ENCODE data around the gene SLC7A10.
"Not testable (repeated sequence)": the region's sequence is repeated elsewhere in the genome, so short reads cannot be mapped to it uniquely, and the experiment has no call there.

The SLC7A10 gene

DNA sequence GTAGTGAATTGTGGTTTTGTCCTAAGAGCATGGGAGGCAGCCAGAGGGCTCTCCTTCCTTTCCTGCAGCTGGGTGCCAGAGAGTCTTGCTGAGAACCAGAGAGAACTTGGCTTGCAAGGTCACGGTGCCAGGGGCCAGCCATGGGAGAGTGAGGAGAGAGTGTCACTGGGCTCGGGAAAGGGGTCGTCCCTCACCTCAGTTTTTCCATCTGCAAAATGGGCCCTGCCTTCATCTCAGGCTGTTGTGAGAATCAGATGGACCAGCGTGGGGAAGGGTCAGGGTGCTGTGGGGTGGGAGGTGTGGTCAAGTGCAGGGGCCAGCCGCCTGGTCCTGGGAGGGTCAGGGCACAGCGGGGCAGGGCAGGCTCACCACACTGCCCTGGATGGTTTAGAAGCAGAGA is 24.2 kb downstream of the SLC7A10 start:
- DNase-seq (ENCODE audit: low spot score), result no peak

DNA sequence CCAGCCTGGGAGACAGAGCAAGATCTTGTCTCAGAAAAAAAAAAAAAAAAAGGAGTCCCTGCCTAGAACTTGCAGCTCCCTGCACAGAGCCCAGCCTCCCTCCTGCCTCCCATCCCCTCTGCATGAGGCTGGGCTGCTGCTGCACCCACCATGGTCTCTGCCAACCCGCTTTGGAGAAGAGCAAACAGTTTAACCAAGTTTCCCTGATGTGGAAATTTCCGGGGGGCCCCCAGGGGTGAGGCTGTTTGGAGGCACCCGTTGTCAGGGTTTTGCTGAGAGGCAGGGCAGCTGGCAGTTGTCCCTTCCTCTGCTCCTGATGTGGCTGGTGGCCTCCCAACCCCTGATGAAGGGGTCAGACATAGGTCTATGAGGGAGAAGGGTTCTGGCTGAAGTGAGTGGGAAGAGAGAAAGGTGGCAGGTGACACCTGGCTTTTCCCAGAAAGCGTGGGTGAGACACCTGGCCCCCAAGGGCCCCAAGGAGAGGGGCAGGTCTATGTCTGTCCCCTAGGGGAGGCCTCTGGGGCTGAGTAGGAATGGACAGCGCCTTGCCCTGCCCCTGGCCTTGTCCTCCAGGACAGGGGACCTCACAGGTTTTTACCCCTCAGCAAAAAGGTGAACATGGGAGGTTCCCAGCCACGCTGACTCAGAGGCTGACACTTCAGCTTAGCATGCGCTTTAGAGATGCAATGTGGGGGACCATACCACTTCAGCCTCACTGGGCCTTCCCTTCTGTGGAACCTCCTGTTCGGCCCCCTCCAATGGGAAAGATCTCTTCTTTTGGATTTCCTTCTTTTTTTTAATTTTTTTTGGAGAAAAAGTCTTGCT is 26.0 kb downstream of the SLC7A10 start:
- no peak for DNase-seq (ENCODE audit: low spot score)

DNA sequence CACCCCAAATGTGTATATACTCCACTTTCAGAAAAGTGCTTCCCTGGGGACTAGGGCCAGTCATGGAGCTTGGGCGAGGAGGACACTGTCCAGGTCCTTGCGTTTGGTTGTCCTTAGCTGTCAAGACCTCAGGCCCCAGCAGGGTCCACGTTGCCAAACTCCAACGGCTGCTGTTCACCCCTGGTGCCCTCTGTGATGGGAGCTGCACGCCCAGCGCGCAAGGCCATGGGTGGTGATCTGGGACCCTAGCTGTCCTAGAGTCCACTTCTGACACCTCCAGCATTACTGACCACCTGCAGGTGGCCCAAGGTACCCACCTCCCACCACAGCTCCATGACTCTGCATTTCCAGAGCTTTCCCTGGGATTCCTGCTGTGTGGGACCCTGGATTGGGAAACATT is 27.5 kb downstream of the SLC7A10 start:
- DNase-seq (ENCODE audit: low spot score), result no peak

DNA sequence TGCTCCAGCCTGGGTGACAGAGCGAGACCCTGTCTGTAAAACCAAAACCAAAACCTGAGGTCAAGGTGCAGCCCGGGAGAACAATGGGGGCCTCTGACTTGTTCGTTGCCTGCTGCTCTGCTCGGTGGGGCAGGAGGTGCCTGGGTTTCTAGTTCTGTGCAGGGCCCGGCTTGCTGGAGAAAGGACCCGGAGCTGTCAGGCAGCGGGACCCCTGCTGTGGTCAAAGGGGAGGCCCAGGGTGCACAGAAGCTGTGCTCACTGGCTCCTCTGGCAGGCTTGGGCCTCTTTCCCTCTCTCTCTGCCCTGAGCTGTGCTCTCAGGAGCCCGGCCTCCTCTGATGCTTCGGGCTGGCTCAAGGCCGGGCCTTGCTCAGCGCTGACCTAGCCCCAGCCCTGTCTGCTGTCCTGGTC is 28.1 kb downstream of the SLC7A10 start:
- DNase-seq (ENCODE audit: low spot score), result no peak

DNA sequence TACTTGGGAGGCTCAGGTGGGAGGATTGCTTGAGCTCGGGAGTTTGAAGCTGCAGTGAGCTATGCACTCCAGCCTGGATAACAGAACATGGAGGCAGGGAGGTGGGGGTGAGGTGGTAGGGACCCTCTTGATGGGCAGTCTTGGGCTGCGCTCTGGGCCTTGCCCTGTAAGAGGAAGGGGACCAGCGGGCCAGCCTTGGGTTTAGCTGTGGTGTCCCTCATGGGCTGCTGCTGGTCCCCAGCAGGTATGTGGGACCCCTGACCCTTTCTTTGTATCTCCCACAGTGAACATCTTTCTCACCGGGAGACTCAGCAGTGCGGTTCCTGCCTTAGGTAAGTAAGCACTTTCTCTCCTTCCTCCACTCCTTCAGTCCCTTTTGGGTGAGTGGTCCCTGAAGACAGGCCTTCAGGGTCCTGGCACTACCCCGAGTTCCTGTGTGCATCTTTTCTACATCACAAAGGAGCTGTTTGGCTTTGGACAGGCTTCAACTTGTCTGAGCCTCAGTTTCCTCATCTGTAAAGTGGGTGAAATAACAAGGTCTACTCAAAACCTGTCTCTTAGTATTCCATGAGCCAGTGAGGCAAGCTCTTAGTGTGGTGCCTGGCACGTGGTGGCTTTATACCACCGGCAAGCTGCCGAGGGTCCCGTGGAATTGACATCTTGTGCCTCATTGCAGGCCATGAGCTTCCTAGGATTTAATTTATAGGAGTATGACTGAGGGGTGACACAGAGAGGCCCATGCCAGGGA is 29.0 kb downstream of the SLC7A10 start:
- no peak for DNase-seq (ENCODE audit: low spot score)

DNA sequence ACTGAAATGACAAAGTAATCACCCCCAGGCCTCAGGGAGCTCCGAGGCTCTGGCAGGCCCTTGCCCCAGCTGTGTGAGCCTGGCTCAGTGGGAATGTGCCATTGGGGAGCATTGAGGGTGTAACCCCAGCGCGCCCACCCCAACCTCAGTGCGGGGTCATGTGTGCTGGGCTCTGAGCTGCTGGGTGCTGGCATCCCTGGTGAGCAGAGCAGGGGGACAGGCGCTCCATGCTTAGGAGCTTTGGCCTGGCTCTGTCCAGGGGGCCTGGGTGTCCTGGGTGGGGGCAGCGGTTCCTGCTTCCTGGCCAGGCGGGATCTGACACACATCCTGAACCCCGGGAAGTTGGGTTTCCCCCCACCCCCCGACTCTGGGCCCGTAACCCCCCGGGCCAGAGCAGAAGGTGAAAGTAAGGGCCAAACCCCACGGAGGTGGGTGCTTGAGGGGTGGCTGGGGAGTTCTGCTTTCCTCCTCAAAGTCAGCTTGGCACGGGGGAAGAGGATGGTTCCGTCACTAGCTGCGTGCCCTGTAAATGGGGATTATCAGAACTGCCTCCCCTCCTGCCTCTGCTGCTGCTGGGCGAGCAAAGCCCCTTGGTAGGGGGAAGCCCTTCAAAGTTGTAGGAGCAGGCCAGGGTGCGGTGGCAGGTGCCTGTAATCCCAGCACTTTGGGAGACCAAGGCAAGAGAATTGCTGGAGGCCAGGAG is 29.9 kb downstream of the SLC7A10 start:
- no peak for DNase-seq (ENCODE audit: low spot score)

DNA sequence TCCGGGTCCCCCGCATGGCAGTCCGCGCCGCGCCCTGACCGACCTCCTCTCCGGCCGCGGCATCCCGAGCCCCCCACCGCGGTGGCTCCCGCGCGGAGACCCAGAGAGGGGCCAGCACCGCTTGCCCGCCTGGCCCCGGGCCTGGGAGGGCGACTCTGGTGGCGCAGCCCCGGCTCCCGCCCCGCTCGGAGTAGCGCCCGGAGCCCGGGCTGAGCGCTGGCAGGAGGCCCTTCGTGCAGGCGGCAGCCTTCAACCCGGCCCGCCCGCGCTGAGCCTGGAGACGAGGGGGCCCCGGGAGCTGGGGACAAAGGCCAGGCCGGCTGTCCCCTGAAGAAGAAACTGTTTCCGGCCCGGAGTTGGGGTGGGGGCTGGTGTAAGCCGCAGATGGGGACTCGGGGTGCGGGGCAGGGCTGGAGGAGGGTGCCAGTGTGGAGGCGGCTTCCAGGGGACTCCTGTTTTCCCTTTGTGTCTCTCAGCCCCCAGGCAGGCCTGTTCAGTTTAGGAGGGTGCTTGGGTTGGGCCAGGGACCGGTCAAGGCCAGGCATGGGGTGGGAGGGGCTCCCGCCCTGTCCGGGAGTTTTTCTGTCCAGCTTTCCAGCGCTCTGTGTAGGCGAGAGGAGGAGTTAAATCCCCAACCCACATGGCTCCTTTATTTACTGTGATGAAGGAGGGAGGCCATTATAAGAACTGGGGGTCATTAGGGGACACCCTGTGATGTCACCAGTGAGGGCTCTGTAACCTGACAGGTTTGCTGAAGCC is 30.6 kb downstream of the SLC7A10 start:
- DNase-seq (ENCODE audit: low spot score), result peak; percentile 72

DNA sequence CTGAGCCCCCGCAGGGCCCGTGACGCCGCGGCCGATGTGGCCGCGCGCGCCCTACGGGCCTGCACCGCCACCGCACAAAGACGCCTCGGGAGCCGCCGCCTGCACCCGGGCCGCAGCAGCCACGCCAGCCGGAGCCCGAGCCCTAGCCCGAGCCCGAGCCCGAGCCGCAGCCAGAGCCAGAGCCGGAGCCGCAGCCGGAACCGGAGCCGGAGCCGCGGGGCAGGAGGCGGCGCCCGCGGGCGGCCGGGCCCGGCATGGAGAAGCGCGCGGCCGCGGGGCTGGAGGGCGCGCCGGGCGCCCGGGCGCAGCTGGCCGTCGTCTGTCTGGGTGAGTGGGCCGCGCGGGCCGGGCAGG is 31.1 kb downstream of the SLC7A10 start:
- peak; percentile 66 for DNase-seq (ENCODE audit: low spot score)

DNA sequence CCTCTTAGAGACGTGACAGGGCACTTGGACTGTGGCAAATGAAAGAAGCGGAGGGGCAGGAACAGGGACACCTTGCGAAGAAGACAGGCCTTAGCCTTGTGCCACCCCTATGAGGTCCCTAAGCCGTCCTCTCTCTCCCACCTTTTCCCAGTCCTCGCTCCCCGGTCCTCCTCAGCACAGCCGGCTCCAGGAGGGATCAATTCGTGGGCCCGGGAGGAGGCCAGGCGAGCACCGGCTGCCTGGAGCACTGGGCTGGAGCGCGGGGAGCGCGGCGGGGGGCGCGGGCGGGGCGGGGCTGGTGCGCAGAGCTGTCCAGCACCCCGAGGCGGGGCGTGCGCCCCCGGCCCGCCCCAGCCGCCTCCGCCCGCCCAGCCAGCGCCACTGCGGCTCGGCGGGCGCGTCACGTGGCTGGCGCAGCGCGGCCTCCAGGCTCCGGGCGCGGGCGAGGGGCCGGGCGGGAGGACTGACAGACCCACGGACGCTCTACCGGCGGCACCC is 31.7 kb downstream of the SLC7A10 start, which contains the start of gene LRP3:
Gene LRP3, plus strand, starts transcription at position 466 of the 498 bp plus-strand sequence. CDS start 456 bp downstream, outside the sequence.
- DNase-seq (ENCODE audit: low spot score), result peak; percentile 85

DNA sequence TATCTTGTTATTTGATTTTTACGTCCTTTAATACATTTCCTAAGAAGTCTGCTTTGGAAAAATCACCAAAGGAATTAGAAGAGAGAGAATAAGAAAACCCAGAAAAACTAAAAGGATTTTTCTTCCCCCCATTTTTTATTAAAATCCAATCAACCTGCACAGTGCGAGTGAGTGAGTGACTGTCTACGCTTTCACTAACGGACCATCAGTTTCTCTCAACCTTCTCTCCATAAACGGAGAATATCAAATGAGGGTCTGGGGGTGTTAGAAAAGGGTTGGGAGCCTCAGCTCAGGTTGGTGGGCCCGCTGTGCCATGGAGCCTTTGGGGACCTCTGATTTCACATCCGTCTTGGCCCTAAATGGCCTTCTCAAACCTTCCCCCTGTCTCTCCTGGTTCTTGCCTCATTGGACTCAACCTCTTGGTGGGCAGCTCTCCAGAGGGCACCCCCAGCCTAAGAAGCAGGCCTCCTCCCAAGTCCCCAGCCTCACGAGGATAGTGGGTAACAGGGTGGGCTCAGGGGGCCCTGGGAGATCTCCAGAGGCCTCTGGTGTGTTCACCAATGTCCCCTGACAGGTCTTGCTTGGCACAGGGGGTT is 32.3 kb downstream of the SLC7A10 start:
- DNase-seq (ENCODE audit: low spot score), result no peak

DNA sequence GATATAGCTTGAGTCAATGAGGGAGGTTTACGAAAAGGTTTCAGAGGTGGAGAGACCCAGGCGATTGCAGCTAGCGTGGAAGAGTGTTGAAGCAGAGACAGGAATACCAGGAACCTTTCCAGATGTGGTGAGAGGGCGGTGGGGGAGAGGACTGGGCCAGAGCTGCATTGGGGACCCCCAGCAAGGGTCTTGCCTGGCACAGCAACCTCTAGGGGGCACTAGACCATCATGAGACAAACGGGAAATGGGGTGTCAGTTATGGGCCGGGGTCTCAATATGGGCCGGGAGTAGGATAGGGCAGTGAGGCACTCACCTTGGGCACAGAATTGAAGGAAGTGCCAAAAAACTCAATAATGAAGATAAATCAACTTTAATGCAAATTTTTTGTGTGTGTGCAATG is 33.6 kb downstream of the SLC7A10 start:
- peak; percentile 41 for DNase-seq (ENCODE audit: low spot score)

DNA sequence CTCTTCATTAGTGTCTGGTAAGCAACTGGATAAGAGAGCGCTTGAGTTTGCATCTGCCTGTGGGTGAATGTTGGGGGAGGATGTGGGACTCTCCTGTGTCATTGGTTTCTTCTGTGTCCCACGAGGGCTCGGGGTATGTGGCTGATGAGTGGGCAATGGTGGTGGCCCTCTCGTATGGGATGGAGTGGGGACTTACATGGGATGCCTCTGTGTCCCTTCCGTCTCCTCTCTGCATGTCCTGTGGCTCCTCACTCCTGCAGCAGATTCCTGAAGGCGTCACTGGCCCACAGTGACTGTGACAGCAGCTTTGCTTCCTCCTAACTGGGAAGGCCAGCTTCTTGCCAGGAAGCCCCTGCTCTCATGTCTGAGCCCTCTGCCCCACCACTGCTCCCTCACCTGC is 34.1 kb downstream of the SLC7A10 start:
- no peak for DNase-seq (ENCODE audit: low spot score)

DNA sequence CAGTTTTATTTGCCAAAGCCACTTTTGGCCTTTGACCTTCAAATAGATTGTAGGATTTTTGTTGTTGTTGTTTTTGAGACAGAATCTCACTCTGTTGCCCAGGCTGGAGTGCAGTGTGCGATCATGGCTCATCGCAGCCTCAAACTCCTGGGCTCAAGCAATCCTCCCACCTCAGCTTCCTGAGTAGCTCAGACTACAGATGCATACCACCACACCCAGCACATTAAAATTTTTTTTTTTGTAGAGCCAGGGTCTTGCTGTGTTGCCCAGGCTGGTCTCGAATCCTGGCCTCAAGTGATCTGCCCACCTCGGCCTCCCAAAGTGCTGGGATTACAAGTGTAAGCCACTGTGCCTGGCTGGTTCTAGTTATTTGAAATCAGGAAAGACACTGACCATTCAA is 34.6 kb downstream of the SLC7A10 start:
- DNase-seq (ENCODE audit: low spot score), result not testable (repeated sequence)

DNA sequence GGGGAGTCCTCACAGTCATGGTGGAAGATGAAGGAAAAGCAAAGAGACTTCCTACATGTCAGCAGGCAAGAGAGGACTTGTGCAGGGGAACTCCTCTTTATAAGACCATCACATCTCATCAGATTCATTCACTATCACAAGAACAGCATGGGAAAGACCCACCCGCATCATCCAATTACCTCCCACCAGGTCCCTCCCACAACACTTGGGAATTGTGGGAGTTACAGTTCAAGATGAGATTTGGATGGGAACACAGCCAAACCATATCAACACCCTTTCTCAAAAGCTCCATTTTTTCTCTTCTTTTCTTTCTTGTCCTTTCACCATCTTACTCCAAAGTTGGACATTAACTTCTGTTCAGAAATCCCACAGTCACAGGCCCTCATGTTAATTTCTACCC is 36.2 kb downstream of the SLC7A10 start:
- DNase-seq (ENCODE audit: low spot score), result no peak

DNA sequence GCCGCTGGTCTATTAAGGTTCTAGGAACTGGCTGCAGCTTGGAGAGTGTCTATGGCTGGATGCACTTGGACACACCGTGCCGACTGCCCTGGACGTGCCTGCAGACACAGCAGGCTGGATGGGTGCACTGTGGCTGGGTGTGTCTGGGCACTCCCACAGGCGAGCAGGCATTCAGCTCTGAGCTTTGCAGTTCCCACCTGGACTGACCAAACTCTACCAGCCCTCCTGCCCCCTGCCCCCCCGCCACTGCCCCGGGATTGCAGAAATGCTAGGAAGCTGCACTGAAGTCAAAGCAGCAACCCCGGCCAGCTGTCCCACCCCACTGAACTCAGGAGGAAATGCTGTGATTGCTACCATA is 38.5 kb downstream of the SLC7A10 start:
- DNase-seq (ENCODE audit: low spot score), result peak; percentile 31

DNA sequence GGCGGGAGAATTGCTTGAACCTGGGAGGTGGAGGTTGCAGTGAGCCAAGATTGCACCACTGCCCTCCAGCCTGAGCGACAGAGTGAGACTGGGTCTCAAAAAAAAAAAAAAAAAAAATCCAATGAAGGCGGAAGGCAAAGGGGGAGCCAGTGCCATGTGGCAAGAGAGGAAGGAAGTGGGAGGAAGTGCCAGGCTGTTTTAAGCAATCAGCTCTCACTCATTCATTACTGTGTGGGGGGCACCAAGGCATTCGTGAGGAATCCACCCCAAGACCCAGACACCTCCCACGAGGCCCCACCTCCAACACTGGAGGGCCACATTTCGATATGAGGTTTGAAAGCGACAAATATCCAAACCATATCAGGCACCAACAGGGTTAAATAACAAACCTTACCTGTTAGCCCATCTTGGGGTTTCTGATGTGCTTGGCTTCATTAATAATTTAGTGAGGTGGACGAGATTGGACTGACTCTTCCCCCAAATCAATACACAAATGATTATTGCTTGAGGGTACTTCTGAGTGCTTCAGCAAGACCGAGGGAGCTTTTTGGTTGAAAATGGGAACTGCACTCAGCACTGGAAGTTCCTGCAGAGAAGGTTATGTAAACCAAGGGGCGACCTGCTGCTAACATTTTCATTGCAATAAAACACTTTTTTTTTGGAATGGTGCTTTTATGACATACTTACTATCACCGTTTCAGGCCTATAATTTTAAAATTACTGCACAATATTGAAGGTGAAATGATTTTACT is 39.0 kb downstream of the SLC7A10 start:
- DNase-seq (ENCODE audit: low spot score), result no peak

DNA sequence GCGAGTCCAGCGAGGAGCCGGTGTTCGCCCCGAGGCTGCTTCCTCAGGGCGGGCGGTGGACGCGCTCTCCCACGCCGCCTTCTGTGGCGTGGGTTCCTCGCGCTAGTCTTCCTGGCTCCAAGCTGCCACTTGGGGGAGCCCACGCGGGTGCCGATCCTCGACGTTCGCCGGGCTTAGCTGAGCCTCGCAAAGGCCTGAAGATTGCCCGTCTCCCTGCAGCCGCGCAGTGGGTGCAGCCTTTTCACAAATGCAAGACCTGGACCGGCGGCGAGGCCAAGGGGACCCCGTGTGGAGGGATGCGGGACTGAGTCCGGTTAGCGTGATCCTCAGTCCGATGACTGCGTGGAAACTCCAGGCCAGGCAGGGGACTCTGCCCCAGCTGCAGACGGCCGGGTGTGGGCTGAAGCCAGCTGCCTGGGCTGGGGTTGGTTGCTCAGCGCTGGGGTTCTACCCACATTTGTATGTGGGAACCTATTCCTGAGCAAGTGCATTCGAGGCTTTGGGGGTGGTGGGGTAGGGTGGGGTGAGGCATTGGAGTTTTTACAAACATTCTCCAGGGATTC is 48.2 kb downstream of the SLC7A10 start:
- DNase-seq (ENCODE audit: low spot score), result peak; percentile 33

DNA sequence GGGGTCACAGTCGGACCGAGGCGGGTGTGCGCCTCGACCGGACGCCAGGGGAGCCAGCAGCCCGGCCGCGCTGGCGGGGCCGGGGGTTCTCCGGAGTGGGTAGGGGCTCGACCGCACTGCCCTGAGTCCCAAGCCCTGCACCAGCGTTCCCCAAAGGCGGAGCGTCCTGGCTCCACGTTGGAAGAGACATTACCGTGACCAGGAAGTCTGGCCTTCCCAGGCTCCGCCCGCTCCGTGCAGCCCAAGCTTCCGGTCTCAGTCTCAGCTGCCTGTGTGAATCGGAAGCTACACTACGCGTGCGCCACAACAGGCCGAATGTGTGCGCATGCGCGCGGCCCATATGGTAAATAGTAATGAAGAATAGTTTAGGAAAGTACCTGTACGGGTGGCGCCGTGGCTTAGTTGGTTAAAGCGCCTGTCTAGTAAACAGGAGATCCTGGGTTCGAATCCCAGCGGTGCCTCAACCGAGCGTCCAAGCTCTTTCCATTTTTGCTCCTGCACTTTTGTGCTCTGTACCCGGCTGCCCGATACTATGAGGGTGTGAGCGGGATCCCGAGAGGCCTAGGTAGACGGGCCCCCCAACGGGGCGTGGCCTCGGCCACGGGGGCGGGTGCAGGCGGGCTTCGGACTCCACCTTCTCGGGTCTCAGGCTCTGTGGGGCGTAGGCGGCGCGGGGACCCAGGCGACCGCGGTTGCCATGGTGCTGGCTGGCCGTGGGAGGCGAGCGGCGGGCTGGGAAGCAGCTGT is 48.8 kb downstream of the SLC7A10 start:
- peak; percentile 97 for DNase-seq (ENCODE audit: low spot score)

DNA sequence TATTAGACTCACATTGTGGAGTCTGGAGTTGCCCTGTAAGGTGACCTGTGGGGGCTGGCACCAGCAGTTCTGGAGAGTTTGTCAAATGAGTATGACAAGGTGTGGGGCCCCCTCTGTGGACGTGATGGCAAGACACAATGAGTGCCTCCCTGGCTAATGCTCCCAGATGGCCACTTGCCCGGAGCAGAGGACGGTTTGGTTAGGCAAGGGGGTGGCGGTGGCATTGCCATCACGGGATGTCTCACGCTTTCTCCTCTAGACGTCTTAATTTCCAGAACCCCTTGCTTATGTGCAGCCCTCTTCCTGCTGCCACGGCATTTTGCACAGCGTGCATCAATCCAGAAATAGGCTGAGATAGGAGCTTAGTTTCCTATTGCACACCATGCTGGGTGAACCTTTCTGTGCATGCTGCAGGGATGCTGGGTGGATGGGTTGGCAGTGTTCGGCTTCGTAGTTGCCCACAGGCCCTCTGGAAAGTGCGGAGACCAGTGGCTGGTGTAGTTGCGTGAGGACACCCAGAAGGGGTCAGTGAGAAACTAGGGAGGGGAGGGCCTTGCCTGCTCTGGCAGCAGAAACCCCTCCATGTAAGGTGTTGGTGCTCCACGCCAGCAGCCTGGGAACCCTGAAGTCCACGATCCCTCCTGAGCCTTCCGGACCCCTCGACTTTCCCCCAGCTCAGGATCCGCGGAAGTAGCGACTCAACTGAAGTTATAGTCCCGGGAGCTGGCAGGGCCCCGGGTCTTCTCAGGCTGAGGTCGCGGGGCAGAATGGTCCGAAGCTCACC is 49.6 kb downstream of the SLC7A10 start:
- DNase-seq (ENCODE audit: low spot score), result peak; percentile 63
